GM23338 (cell line): ENCODE measurements around the gene FCER2. TPM values are rescaled to one million over a fixed set of nuclear protein-coding genes. Genes with fewer than 3 reads are reported as not detected.

ENCODE experiments used
- ATAC-seq: fragments of 200-7000 bp; cut with Tn5 transposase; 3 replicates; pipeline ENCODE4 v1.9.1; 2020
- DNase-seq: peaks from one replicate; pipeline ENCODE4 v3.0.0-alpha.2; 2015; ENCODE audit warnings: low spot score
- H2AFZ ChIP-seq: fragments of 200-600 bp; sonication (generic); 2 replicates; pipeline ENCODE4 v1.8.0; 2016; ENCODE audit warnings: antibody characterized with exemption, mild to moderate bottlenecking, moderate library complexity
- H3F3A ChIP-seq: fragments of 200-600 bp; sonication (generic); replicated peaks from 2 replicates; pipeline ENCODE4 v1.8.0; 2017; ENCODE audit warnings: antibody characterized with exemption, mixed run types, low read depth
- H3K27ac ChIP-seq: fragments of 200-600 bp; sonication (generic); 2 replicates; pipeline ENCODE4 v1.6.1; 2016; ENCODE audit warnings: low read depth
- H3K27me3 ChIP-seq: fragments of 200-600 bp; sonication (generic); 2 replicates; pipeline ENCODE4 v1.8.0; 2016; ENCODE audit warnings: mild to moderate bottlenecking, mixed run types, moderate library complexity; ENCODE audit not compliant: insufficient read depth
- H3K36me3 ChIP-seq: fragments of 200-600 bp; sonication (generic); 2 replicates; pipeline ENCODE4 v1.8.0; 2016; ENCODE audit warnings: mild to moderate bottlenecking; ENCODE audit not compliant: insufficient read depth
- H3K4me1 ChIP-seq: fragments of 200-600 bp; sonication (generic); 2 replicates; pipeline ENCODE4 v1.8.0; 2016; ENCODE audit warnings: mild to moderate bottlenecking, moderate library complexity; ENCODE audit not compliant: insufficient read depth
- H3K4me2 ChIP-seq: fragments of 200-600 bp; sonication (generic); 2 replicates; pipeline ENCODE4 v1.7.1; 2017; ENCODE audit warnings: mixed run types
- H3K4me3 ChIP-seq: fragments of 200-600 bp; sonication (generic); 2 replicates; pipeline ENCODE4 v1.6.1; 2016; ENCODE audit warnings: mixed run types
- H3K79me2 ChIP-seq: fragments of 200-600 bp; sonication (generic); replicated peaks from 2 replicates; pipeline ENCODE4 v1.8.0; 2017; ENCODE audit warnings: mild to moderate bottlenecking; ENCODE audit not compliant: insufficient read depth
- H3K9me2 ChIP-seq: fragments of 200-600 bp; sonication (generic); 2 replicates; pipeline ENCODE4 v1.8.0; 2017; ENCODE audit not compliant: insufficient read depth
- H4K20me1 ChIP-seq: fragments of 200-600 bp; sonication (generic); replicated peaks from 2 replicates; pipeline ENCODE4 v1.8.0; 2017; ENCODE audit warnings: mild to moderate bottlenecking; ENCODE audit not compliant: insufficient read depth
- H3K27ac Mint-ChIP-seq: 2 replicates; pipeline ENCODE4 v1.8.0; 2020; ENCODE audit warnings: inconsistent platforms, mild to moderate bottlenecking, moderate library complexity, mixed read lengths
- H3K27me3 Mint-ChIP-seq: 3 replicates; pipeline ENCODE4 v1.8.0; 2022; ENCODE audit warnings: low read depth, mild to moderate bottlenecking, moderate library complexity, mixed read lengths, inconsistent platforms; ENCODE audit not compliant: insufficient read depth, poor library complexity
- H3K36me3 Mint-ChIP-seq: 3 replicates; pipeline ENCODE4 v1.8.0; 2021; ENCODE audit warnings: low read depth, mild to moderate bottlenecking, inconsistent platforms, moderate library complexity, mixed read lengths
- H3K4me1 Mint-ChIP-seq: 3 replicates; pipeline ENCODE4 v1.8.0; 2020; ENCODE audit warnings: mild to moderate bottlenecking, inconsistent platforms, mixed read lengths
- H3K4me3 Mint-ChIP-seq: 3 replicates; pipeline ENCODE4 v1.8.0; 2021; ENCODE audit warnings: moderate library complexity, mild to moderate bottlenecking, inconsistent platforms, mixed read lengths
- H3K9me3 Mint-ChIP-seq: 3 replicates; pipeline ENCODE4 v1.8.0; 2020; ENCODE audit warnings: moderate library complexity, mild to moderate bottlenecking, inconsistent platforms, mixed read lengths
- CREB1 ChIP-seq: fragments of 250-450 bp; sonication (Bioruptor Pico); IDR thresholded peaks from 2 replicates; pipeline ENCODE4 v1.5.0; 2020; ENCODE audit warnings: low read depth, mild to moderate bottlenecking, moderate library complexity
- CTCF ChIP-seq, 2 experiments: fragments of 200-600 bp in 1 of 2; sonication (generic) in 1 of 2; conservative IDR thresholded peaks; 2 replicates each; pipeline versions ENCODE4 v1.5.1 to v1.6.1; 2016 to 2017; ENCODE audit warnings: antibody characterized with exemption in 2 of 2, low read depth in 2 of 2, mild to moderate bottlenecking in 2 of 2, moderate library complexity in 1 of 2
- ETS1 ChIP-seq: IDR thresholded peaks from 2 replicates; pipeline ENCODE4 v1.6.1; 2016; ENCODE audit warnings: antibody characterized with exemption
- EZH2 ChIP-seq: fragments of 200-600 bp; sonication (generic); IDR thresholded peaks from one replicate; pipeline ENCODE4 v1.8.0; 2017; ENCODE audit warnings: antibody characterized with exemption, mild to moderate bottlenecking, low read depth; ENCODE audit not compliant: unreplicated experiment
- EZH2phosphoT487 ChIP-seq: fragments of 200-600 bp; sonication (generic); IDR thresholded peaks from one replicate; pipeline ENCODE4 v1.8.1; 2018; ENCODE audit warnings: antibody characterized with exemption; ENCODE audit not compliant: unreplicated experiment
- JUNB ChIP-seq: IDR thresholded peaks from one replicate; pipeline ENCODE4 v1.6.1; 2016; ENCODE audit warnings: antibody characterized with exemption; ENCODE audit not compliant: unreplicated experiment
- NANOG ChIP-seq: IDR thresholded peaks from 2 replicates; pipeline ENCODE4 v1.6.1; 2016; ENCODE audit warnings: antibody characterized with exemption, borderline replicate concordance
- POLR2AphosphoS5 ChIP-seq: IDR thresholded peaks from 2 replicates; pipeline ENCODE4 v1.6.1; 2016; ENCODE audit warnings: antibody characterized with exemption, low read depth
- REST ChIP-seq: IDR thresholded peaks from one replicate; pipeline ENCODE4 v1.6.1; 2018; ENCODE audit warnings: antibody characterized with exemption; ENCODE audit not compliant: unreplicated experiment
- STAT1 ChIP-seq: IDR thresholded peaks from one replicate; pipeline ENCODE4 v1.6.1; 2016; ENCODE audit warnings: antibody characterized with exemption; ENCODE audit not compliant: unreplicated experiment
- ZNF114 ChIP-seq: fragments of 250-450 bp; sonication (Bioruptor Pico); IDR thresholded peaks from 2 replicates; pipeline ENCODE4 v1.5.0; 2020; ENCODE audit warnings: mild to moderate bottlenecking, moderate library complexity
- ZNF331 ChIP-seq: fragments of 250-450 bp; sonication (Bioruptor Pico); IDR thresholded peaks from 2 replicates; pipeline ENCODE4 v1.5.0; 2020; ENCODE audit warnings: low read depth, mild to moderate bottlenecking, moderate library complexity
- ZNF462 ChIP-seq: fragments of 250-450 bp; sonication (Bioruptor Pico); IDR thresholded peaks from 2 replicates; pipeline ENCODE4 v1.5.0; 2020; ENCODE audit warnings: mild to moderate bottlenecking, moderate library complexity
- polyA plus RNA-seq: library from polyadenylated mRNA; unstranded; fragments of >200 nt; fragmentation: Nextera tagmentation; extraction: Ambion mirVana; gene quantifications from 2 replicates; pipeline ENCODE4 v1.2.1, GENCODE V29; 2016
- total RNA-seq: library from RNA; depleted of rRNA; stranded (reverse); fragments of >200 nt; shearing (Covaris generic); gene quantifications from 2 replicates; pipeline ENCODE4 v1.2.3, GENCODE V29; 2014

Gene FCER2
- total and polyA plus RNA-seq, 2 experiments from 2014 or later: 0.29 TPM; not detected in 1

DNA sequence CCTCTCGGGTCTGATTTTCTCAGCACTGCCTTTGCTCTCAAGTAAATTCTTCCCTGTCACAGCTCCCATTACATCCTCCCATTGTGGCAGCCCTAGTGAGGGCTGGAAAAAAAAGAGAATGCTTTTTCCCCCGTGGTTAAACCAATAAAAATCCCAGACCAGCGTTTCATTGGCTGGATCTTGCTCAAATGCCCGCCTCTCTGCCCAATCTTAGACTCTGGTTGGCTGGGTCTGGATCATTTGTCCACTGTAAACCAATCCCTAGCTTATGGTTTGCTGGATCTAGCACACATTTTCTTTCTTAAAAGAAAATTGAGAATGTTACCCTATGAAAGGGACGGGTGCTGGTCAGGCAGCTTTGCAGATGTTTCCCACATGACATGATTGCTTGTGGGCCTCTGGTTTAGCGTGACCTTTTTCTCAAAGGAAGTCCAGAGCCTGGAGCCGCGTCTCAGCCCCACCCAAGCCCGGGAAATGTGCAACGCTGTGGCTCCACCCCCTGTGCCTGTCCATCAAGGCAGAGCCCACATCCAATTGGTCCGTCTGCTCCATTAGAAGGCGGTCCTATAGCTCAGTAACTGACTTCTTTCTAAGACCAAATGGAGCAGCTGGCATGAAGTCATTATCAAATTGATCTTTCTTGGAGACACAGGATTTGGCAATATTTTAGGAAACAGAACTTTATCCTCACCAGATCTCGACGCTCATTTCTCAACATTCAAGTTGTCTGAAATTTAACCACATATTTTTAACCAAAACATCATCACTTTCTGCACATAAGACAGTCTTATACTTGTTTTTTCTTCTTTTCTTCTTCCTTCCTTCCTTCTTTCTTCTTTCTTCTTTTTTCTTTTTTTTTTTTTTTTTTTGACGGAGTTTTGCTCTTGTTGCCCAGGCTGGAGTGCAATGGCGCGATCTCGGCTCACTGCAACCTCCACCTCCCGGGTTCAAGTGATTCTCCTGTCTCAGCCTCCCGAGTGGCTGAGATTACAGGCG, 27.6 kb downstream of the FCER2 start:
- Histone ChIP-seq H3K4me2 (no peak overlapping the region), H4K20me1 (no peaks in the 10 kb centered on the region), H3K4me1 (no peaks in the 10 kb centered on the region; the same call in 1 of the 2 replicates), H2AFZ (peak overlapping the region; percentile 21; the same call in 1 of the 2 replicates), H3K4me3 (no peak overlapping the region; the same call in 1 of the 2 replicates), H3K36me3 (no peaks in the 10 kb centered on the region), H3F3A (no peaks in the 10 kb centered on the region), H3K27me3 (peaks cover 35% of the 10 kb centered on the region), H3K27ac (no peak overlapping the region), H3K9me2 (no peaks in the 10 kb centered on the region), H3K79me2 (no peaks in the 10 kb centered on the region)
- Mint-ChIP-seq H3K36me3 (no peaks in the 10 kb centered on the region), H3K4me1 (peaks cover 7% of the 10 kb centered on the region; the same call in 2 of the 3 replicates), H3K9me3 (peaks cover 6% of the 10 kb centered on the region), H3K27ac (no peak overlapping the region), H3K4me3 (no peak overlapping the region; the same call in 2 of the 3 replicates), H3K27me3 (peaks cover 38% of the 10 kb centered on the region)
- ATAC-seq (peak; percentile 86), DNase-seq (peak; percentile 87)
- no peak for TF ChIP-seq POLR2AphosphoS5
- no peak for TF ChIP-seq CREB1
- TF ChIP-seq ZNF331 (CRISPR knock-in tag): no peak
- TF ChIP-seq ZNF462 (CRISPR knock-in tag): no peak
- TF ChIP-seq ETS1: no peak
- TF ChIP-seq ZNF114 (CRISPR knock-in tag): no peak
- TF ChIP-seq REST: no peak
- TF ChIP-seq NANOG: no peak
- no peak for TF ChIP-seq CTCF (conservative IDR thresholded peaks at IDR 0.05; ENCODE audit: low read depth in 2 of 2)
- TF ChIP-seq EZH2: no peak
- TF ChIP-seq JUNB: no peak
- TF ChIP-seq STAT1: no peak
- no peak for TF ChIP-seq EZH2phosphoT487
